Psoas muscle (tissue), 8 donors: ENCODE results near the gene CPLX4. TPM values are rescaled to one million over a fixed set of nuclear protein-coding genes. Genes with fewer than 3 reads are reported as not detected.

ENCODE experiments used
- ATAC-seq, 4 donors: fragments of 200-7000 bp; cut with Tn5 transposase; one replicate each; pipeline ENCODE4 v1.9.1; 2020; ENCODE audit warnings: moderate library complexity in 3 of 4, mild to moderate bottlenecking in 2 of 4
- DNase-seq, 2 donors: peaks; one replicate each; pipeline ENCODE4 v3.0.0-alpha.2; 2020
- H3K27ac ChIP-seq: fragments of 200-600 bp; one replicate; pipeline ENCODE4 v1.8.0; 2022
- H3K27me3 ChIP-seq, 3 donors: fragments of 200-600 bp in 1 of 3; one replicate each; pipeline versions ENCODE4 v1.6.1 to v1.8.0; 2013 to 2022; ENCODE audit warnings: low read length in 2 of 3, mild to moderate bottlenecking in 2 of 3, moderate library complexity in 1 of 3; ENCODE audit not compliant: insufficient read depth in 3 of 3
- H3K36me3 ChIP-seq, 2 donors: fragments of 200-600 bp in 1 of 2; one replicate each; pipeline versions ENCODE4 v1.6.1 to v1.8.0; 2013 to 2022; ENCODE audit warnings: low read depth in 1 of 2, mild to moderate bottlenecking in 1 of 2, moderate library complexity in 1 of 2; ENCODE audit not compliant: insufficient read depth in 1 of 2
- H3K4me1 ChIP-seq: fragments of 200-600 bp; one replicate; pipeline ENCODE4 v1.8.0; 2022
- H3K4me3 ChIP-seq: fragments of 200-600 bp; one replicate; pipeline ENCODE4 v1.8.0; 2022; ENCODE audit warnings: mild to moderate bottlenecking
- H3K9me3 ChIP-seq: fragments of 200-600 bp; one replicate; pipeline ENCODE4 v1.8.0; 2022
- CTCF ChIP-seq: fragments of 200-600 bp; IDR thresholded peaks from one replicate; pipeline ENCODE4 v1.8.0; 2022; ENCODE audit warnings: antibody characterized with exemption
- WGBS, 3 donors: extraction: QIAGEN DNeasy Blood & Tissue Kit; methylation state at CpG; one replicate each; pipeline versions ENCODE4 v1.1.6 to v1.1.7; 2013; 5-methylcytosine and 5-hydroxymethylcytosine counted together
- intact Hi-C, 2 donors: fragments of 100-400 bp; cut with DNase I; formaldehyde crosslinking; loops; one replicate each; pipeline versions ENCODE4 v1.11.0 to v1.14.2; 2022
- polyA plus RNA-seq, 3 donors: library from polyadenylated mRNA; stranded (reverse); fragments of 200-250 nt; gene quantifications; one replicate each; pipeline ENCODE4 v1.2.3, GENCODE V29; 2013
- total RNA-seq, 4 donors: library from RNA; stranded (reverse); fragmentation: NEBNext Ultra II Directional in 2 of 4; extraction: Animal tissue kit (Norgen Biotek cat#: 25700) in 2 of 4; gene quantifications; one replicate each; pipeline versions ENCODE4 v1.2.1 to v1.2.4, GENCODE V29; 2021 to 2023
- donor health status: healthy with polysubstance abuse.
- donor health status: DM: no; HTN: no; CAD: no; lungs with moderate emphysema.
- donor health status: Bipolar disorder and iron deficiency.
- donor health status: healthy.
- donor health status: DM: yes; HTN: yes; CAD: no.
- donor health status: DM: no; HTN: no; CAD: no.
- donor health status: DM: no; HTN: no; CAD: no.
- donor health status: DM: yes; HTN: yes; CAD: no.

CPLX4 gene
- total and polyA plus RNA-seq, 7 donors = not detected

DNA sequence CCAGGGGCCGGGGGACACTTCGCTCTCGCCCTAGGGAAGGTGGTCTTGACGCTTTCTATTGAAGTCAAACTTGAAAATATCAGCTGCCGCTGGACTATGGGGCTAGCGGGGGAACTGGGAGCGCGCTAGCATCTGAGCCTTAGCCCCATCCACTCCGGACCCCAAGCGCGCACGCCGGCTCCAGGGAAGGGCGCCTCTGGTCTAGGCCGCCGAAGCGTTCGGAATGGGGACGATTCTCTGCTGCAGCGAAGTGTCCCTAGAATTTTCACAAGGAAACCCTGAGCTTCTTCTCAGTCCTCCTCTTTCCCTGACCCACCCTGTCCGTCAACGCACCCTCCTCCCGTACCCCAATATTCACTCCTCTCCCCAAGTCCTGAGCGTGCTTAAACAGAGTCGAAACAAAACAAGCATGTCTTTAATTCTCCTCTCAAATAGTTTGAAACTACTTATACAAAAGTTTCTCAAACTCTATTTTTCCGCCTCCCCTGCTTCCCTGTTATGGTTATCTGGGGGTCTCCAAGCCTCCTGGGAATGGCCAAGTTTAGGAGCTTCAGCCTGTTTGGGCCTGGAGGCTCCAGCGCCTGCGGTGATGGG is 50.2 kb downstream of the CPLX4 start:
- H3K27ac ChIP-seq = no peak overlapping the region
- peaks cover 6% of the 10 kb centered on the region for H3K4me1 ChIP-seq
- peaks cover 0 to 98% (median 54%) of the 10 kb centered on the region in 3 donors for H3K27me3 ChIP-seq
- H3K9me3 ChIP-seq = no peaks in the 10 kb centered on the region
- 5 to 10% (median 6%) methylated on average over 27 to 28 of the region's 28 CpGs for WGBS, 3 donors
- no peak for TF ChIP-seq CTCF
- H3K4me3 ChIP-seq = no peak overlapping the region
- ATAC-seq = no peak
- DNase-seq = no peak
- no peaks in the 10 kb centered on the region for H3K36me3 ChIP-seq
- intact Hi-C loops = no loop called here

GRCh38 chr18:59267503-59268126 is 50.8 kb downstream of the CPLX4 start:
- peaks cover 5% of the 10 kb centered on the region for H3K4me1 ChIP-seq
- intact Hi-C loops = no loop called here
- no peak for TF ChIP-seq CTCF
- no peaks in the 10 kb centered on the region for H3K36me3 ChIP-seq
- ATAC-seq = no peak
- no peak overlapping the region for H3K27ac ChIP-seq
- no peak overlapping the region for H3K4me3 ChIP-seq
- H3K27me3 ChIP-seq = peaks cover 0 to 96% (median 50%) of the 10 kb centered on the region in 3 donors
- DNase-seq = no peak
- no peaks in the 10 kb centered on the region for H3K9me3 ChIP-seq
- WGBS, 3 donors = 1 to 2% (median 2%) methylated on average over 39 to 41 of the region's 41 CpGs

DNA sequence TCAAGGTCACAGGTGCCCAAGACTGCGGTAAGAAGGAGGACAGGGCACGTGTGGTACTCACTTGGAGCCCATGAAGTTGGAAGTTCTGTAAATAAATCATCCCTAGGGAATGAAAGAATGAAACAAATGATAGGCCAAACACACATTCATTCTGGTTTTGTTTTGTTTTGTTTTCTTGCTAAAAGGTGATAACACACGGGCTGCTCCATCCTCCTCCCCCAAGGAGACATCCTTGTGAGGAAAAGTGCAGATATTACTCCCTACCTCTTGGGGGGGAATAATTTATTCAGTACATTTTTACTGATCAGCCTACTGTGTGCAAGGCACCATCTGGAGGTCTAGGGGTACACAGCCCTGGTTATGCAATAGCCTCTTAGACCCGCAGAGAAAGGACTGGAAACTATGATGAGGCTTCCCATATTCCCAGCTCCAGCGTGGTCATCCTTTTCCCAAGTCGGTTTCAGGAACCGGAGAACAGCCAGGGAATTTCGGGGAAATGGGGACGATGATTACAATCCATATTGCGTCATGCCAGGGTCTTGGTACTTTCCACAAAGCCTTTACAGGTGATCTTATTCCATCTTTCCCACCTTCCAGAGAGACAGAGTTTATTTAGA is 51.5 kb downstream of the CPLX4 start:
- H3K36me3 ChIP-seq = no peaks in the 10 kb centered on the region
- intact Hi-C loops = no loop called here
- H3K4me1 ChIP-seq = peaks cover 5% of the 10 kb centered on the region
- H3K27me3 ChIP-seq = peaks cover 0 to 91% (median 43%) of the 10 kb centered on the region in 3 donors
- TF ChIP-seq CTCF = no peak
- ATAC-seq (no peak), DNase-seq (no peak)
- H3K27ac ChIP-seq = no peak overlapping the region
- H3K4me3 ChIP-seq = no peak overlapping the region
- H3K9me3 ChIP-seq = no peaks in the 10 kb centered on the region
- WGBS, 3 donors = 4 to 6% (median 6%) methylated on average over 10 of the region's 10 CpGs

GRCh38 chr18:59266459-59266858 is 52.0 kb downstream of the CPLX4 start:
- no peak for ATAC-seq
- Histone ChIP-seq H3K27ac (no peak overlapping the region), H3K9me3 (no peaks in the 10 kb centered on the region), H3K36me3 (no peaks in the 10 kb centered on the region), H3K4me3 (no peak overlapping the region), H3K4me1 (peaks cover 5% of the 10 kb centered on the region), H3K27me3 (peaks cover 0 to 86% (median 40%) of the 10 kb centered on the region in 3 donors)
- 14 to 24% (median 16%) methylated on average over 1 of the region's 1 CpG for WGBS, 3 donors
- TF ChIP-seq CTCF = no peak
- intact Hi-C loops = no loop called here
- DNase-seq = no peak
